Activated CD4-positive, alpha-beta T cell treated with anti-CD3 and anti-CD28 coated beads for 4 hours (primary cell): ENCODE measurements around the gene REXO1.

Experiments
- DNase-seq, 2 donors: peaks; one replicate each; pipeline ENCODE4 v3.0.0-alpha.2; 2020

The REXO1 gene

DNA sequence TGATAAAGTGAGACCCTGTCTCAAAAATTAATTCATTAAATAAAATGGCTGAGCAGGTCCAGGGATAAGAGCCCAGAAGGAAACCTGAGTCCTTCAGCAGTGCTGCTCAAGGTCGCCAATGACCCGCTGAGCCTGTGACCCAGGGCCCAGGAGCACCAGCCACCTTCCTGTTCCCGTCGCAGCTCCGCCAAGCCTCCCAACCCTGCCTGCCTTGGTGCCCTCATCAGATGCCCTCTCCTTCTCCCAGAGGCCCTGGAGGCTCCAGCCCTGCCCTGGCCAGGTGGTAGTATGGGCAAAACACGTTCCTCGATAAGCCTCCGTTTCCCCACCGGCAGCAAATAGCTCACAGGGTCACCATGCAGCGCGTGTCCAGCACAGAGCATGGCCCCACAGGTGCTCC, 2.6 kb downstream of the REXO1 start:
- DNase-seq = no peak

DNA sequence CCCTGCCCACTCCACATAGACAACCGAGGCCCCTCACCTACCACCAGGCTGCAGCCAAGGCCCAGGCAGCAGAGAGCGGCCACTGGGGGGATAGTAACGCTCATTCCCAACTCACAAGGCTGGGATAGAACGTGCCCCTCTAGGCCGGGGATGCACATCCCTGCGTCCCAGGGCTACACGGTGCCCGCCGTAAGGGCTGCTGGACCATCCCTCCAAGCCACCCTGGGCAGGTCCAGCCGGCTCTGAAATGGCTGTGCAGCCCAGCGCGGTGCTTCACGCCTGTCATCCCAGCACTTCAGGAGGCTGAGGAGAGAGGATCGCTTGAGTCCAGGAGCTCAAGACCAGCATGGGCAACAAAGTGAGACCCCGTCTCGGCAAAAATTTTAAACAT, 3.2 kb downstream of the REXO1 start:
- no peak for DNase-seq

DNA sequence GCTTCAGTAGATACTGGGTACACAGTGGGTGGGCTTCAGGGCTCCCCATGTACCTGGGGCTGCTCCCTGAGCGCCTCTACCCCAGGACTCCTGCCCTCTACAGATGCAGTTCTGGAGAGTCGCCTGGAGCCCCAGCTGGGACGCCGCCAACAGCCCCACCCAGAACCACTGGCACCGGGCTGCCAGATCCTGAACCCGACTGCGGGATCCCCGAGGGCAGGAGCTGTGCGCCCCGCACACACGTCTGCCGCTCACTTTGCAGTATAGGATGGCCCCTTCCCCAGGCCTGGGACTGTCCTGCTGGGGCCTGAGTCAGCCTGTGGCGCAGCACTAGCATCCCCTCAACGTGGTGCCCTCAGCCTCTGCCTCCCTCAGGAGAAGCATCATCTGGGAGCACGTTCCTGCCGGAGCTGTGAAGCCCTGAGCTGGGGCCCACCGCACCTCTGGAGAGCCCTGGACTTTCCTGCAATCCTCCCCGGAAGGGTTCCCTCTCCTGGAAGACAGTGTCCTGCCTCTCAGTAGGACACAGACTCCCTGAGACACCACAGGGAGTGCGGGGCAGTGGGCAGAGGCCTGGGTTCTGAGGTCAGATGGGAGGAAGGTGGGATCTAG, 3.7 kb downstream of the REXO1 start:
- no peak for DNase-seq

DNA sequence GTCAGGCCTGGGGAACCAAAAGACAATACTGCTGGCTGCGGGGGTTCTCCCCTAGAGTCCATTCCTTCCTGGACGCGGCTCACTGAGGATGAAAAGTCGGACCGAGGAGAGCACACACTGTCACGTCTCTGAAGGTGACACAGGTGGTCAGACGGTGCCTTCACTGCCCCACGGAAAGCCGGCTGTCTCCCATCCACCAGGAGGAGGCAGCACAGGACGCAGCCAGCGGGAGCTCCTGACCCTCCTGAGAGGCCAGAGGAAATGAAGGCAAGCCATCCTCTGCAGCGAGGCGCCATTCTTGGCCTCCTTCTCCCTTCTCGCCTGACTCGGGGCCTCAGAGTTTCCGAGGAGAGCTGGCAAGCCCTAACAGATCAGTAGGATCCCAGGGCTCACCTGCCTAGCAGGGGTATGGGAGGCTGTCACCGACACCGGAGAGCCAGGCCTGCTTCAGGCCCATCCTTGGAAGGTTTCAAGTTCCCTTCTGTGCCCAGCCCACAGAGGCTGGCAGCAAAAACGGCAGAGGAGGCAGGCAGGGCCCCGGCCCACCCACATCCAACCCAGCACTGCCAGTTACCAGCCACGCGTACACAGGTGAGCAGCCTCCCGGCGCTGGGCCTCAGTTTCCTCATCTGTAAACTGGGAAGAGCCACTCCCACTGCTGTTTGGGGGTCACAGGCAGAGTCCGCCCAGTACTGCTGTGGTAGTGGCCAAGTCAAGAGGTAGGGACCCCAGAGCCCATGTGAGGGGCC, 4.5 kb downstream of the REXO1 start:
- no peak for DNase-seq

DNA sequence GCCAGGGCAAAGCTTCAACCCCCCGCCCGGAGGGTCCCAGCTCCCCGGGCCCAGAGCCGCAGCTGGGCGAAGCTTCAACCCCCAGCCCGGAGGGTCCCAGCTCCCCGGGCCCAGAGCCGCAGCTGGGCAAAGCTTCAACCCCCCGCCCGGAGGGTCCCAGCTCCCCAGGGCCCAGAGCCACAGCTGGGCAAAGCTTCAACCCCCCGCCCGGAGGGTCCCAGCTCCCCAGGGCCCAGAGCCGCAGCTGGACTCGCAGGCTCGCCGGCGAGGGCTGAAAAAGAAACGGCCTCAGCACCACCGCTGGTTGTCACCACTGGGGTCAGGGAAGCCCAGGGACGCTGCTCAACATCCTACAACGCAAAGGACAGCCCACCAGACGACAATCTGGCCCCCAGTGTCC, 5.2 kb downstream of the REXO1 start:
- no peak for DNase-seq

DNA sequence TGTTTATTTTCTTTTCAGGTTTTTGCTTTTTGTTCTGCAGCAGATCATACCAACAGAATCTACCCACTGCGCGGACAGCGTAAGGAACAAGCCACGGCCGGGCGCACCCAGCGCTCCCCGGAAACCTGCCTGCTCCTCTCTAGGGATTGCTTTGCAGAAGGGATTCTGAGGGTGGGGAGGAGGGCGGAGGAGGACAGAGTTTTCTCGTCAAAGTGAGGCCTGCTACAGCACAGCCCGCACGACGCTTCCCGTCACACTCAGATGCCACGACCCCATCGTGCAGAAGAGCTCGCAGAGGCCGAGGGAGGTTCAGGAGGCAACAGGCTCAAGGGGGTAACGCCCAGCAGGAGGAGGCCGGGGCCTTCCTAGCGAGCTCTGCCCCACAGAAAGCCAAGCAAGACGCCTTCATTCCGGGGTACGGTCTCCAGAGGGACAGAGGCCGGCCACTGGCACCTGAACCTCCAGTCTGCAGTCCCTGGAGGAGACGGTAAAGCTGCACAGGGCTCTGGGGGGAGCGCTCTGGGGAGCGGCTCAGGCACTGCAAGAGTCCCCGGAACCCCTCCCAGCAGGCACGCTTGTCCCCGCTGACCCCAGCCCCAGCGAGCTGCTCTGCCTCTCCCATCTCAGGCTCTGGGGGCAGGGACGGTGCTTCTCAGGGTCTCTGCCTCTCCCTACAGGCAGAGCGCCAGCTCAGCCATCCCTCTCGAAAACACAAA, 6.9 kb downstream of the REXO1 start:
- no peak for DNase-seq

DNA sequence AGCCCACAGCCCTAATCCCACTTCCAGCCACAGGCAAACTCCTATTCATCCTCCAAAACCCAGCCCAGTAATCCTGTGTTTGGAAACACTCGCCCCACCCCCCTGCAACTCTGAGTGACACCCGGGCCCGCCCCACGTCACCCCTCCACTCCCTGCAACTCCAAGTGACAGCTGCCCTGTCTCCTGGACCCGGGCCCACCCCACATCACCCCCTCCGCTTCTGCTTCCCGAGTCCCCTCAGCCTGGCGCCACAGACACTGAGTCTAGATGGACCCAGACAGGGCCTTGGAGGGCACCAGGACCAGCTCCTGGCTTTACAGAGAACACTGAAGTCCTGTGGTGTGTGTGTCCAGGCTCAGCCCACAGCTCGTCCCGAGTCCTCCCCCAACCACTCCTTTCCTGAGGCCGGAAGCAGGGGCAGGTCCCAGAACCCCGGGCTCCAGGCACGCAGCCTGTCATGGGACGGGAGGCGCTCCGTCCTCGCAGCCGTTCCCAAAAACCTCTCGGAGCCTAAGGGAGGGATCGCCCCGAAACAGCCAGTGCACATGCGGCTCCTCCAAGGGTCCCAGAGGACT, 7.7 kb downstream of the REXO1 start:
- no peak for DNase-seq

DNA sequence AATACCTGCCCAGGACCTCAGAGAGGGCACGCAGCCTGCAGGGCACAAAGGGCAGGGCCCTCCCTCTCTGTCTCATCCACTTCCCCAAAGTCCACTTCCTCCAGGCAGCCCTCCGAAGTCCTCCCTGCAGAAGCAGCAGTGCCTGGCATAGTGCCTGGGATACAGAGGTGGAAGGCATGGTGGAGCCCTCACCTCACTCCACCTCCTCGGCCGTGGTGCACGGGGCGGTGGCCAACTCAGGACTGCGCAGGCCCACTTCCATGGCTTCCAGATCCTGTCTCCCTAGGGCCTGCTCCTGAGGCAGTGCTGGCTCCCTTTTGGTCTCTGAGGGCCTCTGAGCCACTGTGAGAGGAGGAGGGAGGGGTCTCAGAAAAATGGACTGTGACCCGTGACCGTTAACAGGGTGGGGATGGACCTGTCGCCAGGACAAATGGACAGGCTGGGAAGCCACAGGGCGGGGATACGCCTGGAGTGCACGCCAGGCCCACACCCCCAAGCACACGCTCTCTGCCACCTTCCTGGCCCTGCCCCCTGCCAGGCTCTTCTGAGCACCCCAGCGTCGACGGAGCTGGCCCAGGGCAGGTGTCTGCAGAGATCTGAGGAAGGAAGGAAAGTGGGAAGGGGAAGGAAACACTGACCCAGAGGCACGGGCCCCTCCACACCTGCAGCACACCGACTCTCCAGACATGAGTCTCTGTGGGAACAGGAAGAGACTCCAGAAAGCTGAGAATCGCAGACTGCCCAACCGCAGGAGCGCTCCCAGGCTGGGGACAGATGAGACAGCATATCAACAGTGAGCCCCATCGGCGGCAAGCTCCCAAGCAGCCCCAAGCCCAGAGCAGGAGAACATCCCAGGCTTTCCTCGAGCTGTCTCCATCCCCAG, 8.4 kb downstream of the REXO1 start:
- no peak for DNase-seq

DNA sequence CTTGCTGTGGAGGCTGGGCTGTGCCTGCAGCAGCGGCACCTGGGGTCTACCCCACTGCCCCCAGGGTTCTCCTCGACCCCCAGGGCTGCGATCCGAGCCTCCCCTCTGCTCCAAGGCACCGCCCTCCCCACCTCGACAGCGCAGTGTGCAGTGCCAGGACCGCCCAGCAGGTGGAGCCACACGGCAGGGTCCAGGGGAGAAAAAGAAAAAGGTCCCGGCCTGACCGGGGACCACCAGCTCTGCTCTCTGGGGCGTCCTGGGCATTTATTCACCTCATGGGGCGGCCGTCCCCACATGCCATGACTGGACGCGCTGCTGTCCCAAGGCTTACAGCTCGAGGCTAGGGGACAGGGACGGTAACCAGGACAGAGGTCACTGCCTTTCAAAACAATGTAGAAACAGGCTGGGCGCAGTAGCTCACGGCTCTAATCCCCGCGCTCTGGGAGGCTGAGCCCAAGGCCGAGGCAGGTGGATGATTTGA, 10.6 kb downstream of the REXO1 start:
- peak in 1 of 2 donors; percentile 56 for DNase-seq

DNA sequence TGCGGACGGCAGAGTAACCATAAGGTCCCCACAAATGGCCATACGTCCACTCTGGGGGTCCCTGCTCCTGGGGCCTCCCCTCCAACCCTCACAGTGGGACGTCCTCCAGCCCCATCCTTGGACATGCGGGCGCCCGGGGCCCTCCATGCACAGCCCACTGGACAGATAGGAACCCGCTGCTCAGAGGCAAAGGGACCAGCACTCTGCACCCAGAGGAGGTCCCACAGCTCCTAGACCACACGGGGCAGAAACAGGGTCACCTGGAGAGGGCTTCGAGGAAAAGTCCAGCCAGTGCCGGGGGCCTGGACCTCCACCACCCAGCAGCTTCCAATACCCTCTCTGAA, 11.1 kb downstream of the REXO1 start:
- no peak for DNase-seq

DNA sequence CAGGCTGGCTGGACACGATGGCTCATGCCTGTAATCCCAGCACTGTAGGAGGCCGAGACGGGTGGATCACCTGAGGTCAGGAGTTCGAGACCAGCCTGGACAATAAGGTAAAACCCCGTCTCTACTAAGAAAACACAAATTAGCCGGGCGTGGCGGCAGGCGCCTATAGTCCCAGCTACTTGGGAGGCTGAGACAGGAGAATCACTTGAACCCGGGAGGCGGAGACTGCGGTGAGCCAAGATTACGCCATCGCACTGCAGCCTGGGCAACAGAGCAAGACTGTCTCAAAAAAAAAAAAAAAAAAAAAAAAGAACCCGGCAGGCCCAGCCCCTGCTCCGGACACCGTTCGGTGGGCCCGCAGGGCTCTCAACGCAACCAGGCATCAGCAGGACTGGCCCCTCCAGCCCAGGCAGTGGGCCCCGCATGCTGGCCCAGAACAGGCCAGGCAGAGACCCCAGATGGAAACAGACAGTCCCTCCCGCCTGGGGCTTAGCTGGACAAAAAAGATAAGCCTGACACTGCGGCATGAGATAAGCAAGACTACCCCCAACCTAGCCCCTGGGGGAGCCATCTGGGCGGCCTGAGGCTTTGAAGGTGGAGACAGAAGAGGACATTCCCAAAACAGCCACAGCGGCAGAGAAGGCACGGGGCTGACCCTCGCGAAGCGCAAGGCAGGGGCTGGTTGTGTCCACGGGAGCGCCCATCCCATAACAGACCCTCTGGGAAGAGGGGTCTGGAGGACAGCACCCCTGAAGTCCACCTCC, 11.6 kb downstream of the REXO1 start:
- DNase-seq = no peak

DNA sequence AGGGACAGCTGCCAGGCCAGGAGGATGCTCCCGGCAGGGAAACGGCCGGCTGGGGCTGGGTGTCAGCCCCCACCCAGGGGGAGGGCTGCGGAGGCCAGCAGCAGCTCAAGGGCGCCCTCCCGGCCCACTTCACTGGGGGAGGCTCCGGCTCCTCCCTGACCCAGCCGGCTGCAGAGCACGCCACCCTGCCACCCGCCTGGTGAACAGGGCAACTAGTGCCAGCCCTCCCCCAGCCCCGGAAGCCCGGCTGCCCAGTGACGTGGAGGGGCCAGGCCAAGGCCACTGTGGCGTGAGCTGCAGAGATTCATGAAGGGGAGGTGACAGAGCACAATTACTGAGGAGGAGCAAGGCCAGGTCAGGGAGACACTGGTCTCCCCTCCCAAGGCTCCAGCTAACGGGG, 14.7 kb downstream of the REXO1 start:
- DNase-seq = no peak

DNA sequence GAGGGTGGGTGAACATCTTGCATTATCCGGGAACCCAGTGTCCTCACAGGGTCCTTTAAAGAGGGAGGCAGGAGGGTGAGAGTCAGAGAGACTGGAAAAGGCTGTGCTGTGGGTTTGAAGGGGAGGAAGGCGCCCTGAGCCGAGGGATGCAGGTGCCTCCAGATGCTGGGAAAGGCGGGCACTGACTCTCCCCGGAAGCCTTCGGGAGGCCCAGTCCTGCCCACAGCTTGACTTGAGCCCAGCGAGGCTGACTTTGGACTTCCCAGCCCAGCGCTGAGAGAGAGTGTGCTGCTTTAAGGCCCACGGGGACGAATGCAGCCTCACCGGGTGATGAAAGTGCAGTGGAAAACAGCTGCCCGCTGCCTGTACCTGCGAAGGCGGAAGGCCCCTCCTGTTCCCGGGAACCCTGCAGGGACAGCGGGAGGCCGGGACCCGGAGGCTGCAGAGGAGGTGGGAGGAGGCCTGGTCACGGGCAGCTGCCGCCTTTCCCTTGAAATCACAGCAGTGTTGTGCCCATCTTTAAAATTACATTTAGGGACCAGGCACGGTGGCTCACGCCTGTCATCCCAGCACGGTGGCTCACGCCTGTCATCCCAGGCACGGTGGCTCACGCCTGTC, 16.1 kb downstream of the REXO1 start:
- DNase-seq = no peak

DNA sequence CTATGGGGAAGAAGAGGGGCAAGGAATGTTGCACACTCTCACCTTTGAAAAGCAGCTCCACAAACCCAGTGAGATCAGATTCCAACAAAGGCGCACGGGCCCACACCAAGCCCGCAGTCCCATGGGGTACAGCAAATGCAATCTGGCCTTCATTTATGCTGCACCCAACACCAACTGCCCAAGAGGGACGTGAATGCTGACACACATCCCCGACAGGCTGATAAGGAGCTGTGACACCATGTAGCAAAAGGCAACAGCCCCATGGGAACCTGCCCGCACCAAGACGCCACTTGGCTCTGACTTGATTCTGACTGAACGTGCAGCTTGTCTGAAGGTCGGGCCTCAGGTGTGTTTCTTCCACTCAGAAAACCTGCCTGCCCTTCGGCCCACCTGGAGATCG, 17.3 kb downstream of the REXO1 start:
- no peak for DNase-seq

DNA sequence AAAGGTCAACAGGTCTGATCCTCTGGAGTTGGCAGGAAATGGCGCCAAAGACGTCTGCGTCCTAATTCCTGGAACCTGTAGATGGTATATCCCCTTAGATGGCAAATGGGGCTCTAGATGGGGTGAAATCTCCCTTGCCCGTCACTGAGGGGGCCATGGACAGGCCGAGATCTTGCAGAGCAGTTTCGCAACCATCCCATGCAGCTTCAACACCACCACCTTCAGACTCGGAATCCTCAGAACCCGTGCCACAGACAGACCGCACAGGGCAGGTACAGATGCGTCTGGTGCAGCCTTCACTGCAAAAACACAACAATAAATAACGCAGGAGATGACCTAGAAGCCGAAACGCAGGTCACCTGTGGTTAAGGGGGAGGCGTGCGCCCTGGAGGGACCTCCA, 17.7 kb downstream of the REXO1 start:
- no peak for DNase-seq

DNA sequence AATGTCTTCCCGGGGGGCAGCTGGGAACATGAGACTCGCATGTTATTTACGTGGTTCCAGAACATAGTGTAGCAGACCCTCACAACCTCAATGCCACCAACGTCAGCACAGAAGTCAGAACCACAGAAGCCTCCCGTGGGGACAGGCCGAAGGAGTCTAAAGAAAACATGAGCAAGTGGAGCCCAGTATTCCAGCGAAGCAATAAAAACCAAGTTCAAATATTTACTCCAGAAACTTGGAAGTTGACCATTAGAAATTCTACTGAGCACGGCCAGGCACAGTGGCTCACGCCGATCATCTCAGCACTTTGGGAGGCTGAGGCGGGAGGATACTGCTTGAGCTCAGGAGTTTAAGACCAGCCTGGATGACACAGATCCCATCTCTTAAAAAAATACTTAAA, 18.3 kb downstream of the REXO1 start:
- DNase-seq = no peak

DNA sequence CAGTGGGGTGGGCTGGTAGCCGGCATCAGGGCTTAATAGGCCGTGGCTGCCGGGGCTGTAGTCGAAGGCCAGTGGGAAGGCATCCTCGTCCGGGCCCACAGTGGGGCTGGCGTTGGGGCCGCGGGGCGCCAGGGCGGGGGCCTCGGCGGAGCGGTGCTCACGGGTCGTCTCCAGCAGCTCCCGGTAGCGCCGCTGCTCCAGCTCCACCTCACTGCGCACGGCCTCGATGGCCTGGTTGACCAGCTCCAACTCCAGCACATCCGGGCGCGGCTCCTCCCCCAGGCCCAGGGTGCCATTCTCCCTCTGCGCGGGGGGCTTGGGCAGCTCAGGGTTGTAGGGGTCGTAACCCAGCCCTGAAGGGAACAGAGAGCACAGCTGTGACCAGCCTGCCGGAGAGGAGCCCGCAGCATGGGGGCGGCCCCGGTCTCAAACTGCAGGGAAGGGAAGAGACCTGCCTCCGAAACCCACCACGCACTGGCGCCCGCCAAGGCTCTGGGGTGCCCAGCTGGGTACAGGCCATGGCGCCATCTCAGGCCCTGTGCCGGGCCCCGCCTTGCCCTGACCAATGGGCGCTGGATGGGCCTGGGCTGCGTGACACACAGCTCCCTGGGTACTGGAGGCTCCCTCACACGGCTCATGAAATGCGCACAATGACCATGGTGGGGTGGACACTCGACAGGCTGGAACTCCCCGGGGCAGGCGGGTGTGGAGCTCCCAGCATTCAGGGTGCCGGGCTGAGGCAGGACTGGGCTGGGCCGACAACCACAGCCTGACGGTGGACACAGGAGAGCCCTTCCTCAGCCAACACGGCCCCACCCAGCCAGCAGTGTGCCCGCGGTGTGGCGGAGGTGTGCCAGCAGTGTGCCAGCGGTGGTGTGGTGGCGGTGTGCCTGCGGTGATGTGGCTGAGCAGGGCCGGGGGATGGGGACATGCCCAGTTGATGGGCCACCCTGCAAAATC, 19.7 kb downstream of the REXO1 start:
- DNase-seq = no peak

DNA sequence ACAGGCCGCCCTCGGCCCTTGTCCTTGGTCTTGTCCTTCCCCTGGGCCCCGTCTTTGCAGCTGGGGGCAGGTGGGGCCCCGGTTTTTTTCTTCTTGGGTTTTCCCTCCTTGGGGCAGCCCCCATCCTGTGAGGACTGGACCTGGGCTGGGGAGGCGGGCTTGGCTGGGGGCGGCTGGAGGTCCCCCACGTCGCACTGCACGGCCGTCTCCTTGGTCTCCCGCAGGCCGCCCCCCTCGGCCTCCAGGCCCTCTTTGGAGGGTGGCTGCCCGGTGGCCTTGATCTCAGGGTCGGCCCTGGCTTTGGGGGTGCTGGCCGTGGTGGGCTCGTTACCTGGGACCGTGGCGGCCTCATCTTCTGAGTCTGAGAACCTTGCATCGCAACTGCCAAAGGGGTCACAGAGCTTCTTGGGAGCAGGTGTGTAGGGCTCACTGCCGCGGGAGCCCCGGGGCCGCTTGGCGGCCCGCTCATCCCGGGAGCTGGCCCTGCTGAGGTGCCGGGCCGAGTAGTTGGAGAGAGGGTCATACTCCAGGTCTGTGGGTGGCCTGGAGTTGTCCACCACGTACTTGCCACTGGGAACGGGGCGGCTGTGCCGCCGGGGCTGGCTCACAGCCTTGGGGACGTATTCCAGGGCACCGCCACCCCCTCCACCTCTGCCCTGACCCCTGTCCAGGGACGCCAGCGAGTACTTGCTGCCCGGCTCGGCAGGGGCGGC, 20.6 kb downstream of the REXO1 start:
- no peak for DNase-seq
